ENCODE results near the gene UNC79.
"Not testable (repeated sequence)": the region's sequence is repeated elsewhere in the genome, so short reads cannot be mapped to it uniquely, and the experiment has no call there.

GRCh38 chr14:93425136-93425535 lies 5.6 kb upstream of the UNC79 start:
- not testable (repeated sequence) for TF ChIP-seq EZH2 (IDR thresholded peaks at IDR 0.05; ENCODE audit: low read length, unreplicated experiment); CTCF (conservative IDR thresholded peaks at IDR 0.05; ENCODE audit: low read depth, low read length); EZH2phosphoT487 (IDR thresholded peaks at IDR 0.05; ENCODE audit: borderline replicate concordance, low read length)

All from PC-3 (cell line).